ENCODE data around the gene CDKAL1.

DNA sequence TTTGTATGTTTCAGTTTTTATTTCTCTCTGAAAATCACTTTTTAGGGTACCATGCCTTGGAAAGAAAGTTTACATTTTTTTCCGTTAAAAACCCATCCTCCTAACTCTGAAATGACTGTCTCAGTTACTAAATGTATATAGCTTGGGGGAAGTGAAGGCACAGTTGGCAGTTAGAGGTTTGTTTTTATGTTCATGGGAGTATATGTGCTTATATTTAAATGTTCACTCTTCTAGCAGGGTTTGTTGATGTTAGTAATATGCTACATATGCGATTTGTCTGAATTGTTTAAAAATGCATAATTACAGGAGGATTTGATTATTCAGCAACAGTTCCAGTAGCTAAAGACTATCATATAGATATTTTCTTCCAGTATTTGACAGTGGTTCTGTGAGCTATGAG is 31.1 kb downstream of the CDKAL1 start:
- no peak for TF ChIP-seq FOXA1 (IDR thresholded peaks at IDR 0.05)
- no peak for TF ChIP-seq HDGF (IDR thresholded peaks at IDR 0.05; ENCODE audit: borderline replicate concordance)
- TF ChIP-seq, protein P1, sequence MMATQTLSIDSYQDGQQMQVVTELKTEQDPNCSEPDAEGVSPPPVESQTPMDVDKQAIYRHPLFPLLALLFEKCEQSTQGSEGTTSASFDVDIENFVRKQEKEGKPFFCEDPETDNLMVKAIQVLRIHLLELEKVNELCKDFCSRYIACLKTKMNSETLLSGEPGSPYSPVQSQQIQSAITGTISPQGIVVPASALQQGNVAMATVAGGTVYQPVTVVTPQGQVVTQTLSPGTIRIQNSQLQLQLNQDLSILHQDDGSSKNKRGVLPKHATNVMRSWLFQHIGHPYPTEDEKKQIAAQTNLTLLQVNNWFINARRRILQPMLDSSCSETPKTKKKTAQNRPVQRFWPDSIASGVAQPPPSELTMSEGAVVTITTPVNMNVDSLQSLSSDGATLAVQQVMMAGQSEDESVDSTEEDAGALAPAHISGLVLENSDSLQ (IDR thresholded peaks at IDR 0.05), result no peak
